ENCODE data around the gene FGF14.

FGF14 gene

DNA sequence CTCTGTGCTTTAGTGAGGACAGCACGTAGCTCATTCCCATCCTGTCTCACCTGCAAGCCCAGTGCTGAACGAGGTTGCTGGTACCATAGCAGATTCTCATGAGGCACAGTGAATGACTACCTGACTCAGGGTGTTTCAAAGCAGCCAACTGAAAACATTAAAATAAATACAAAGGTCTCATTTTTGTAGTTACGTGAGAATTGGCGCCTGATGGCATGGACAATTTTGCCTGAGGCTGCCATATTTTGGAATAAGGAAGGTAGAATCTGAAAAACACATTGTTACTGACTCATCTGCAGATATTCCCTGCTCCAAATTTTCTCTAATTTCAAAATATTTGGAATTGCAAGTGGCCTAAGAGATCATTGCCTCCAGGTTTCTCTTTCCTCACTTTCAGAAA lies 429.7 kb downstream of the FGF14 start:
- TF ChIP-seq, protein P1, sequence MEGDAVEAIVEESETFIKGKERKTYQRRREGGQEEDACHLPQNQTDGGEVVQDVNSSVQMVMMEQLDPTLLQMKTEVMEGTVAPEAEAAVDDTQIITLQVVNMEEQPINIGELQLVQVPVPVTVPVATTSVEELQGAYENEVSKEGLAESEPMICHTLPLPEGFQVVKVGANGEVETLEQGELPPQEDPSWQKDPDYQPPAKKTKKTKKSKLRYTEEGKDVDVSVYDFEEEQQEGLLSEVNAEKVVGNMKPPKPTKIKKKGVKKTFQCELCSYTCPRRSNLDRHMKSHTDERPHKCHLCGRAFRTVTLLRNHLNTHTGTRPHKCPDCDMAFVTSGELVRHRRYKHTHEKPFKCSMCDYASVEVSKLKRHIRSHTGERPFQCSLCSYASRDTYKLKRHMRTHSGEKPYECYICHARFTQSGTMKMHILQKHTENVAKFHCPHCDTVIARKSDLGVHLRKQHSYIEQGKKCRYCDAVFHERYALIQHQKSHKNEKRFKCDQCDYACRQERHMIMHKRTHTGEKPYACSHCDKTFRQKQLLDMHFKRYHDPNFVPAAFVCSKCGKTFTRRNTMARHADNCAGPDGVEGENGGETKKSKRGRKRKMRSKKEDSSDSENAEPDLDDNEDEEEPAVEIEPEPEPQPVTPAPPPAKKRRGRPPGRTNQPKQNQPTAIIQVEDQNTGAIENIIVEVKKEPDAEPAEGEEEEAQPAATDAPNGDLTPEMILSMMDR (IDR thresholded peaks at IDR 0.05; ENCODE audit: low read depth, low read length, poor library complexity, severe bottlenecking), result no peak
- no peak for TF ChIP-seq EZH2phosphoT487 (IDR thresholded peaks at IDR 0.05; ENCODE audit: borderline replicate concordance, low read length)
- Histone ChIP-seq H3K27me3 (ENCODE audit: control insufficient read depth, low read length) (no peaks in the 10 kb centered on the region), H3K9me2 (replicated peaks; ENCODE audit: control insufficient read depth, low read length) (no peaks in the 10 kb centered on the region; the same call in 1 of the 2 replicates), H3K4me3 (ENCODE audit: low read length) (no peak overlapping the region), H3K9me3 (ENCODE audit: control insufficient read depth, insufficient read depth, low read length) (no peaks in the 10 kb centered on the region), H3K79me2 (ENCODE audit: control insufficient read depth, low read length) (no peaks in the 10 kb centered on the region), H3F3A (ENCODE audit: control insufficient read depth, insufficient read depth) (no peaks in the 10 kb centered on the region), H3K4me2 (ENCODE audit: low read length) (no peak overlapping the region), H3K27ac (ENCODE audit: low read depth, low read length) (no peak overlapping the region), H3K36me3 (ENCODE audit: control insufficient read depth, low read length) (no peaks in the 10 kb centered on the region), H4K20me1 (ENCODE audit: control insufficient read depth, insufficient read depth, low read depth, low read length) (no peaks in the 10 kb centered on the region), H3K4me1 (ENCODE audit: control insufficient read depth, low read length) (no peaks in the 10 kb centered on the region)

DNA sequence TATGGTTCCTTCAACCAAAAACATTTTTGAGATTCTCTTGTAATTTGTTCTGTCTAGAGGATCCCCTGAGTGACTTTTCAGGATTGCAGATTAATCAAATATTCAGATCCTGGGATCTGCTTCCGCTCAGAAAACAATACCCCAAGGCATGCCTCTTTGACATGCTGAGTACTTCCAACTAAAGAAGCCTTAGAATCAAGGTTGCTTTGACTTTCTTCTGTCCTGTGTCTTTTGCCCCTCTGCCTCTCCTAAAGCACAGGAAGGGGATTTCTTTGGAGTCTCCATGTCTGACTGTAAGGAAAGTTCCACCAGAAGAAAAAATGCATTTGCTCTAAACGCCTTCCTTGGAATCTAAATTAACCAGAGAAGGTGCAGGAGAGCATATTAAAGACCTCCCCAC lies 431.5 kb downstream of the FGF14 start:
- H3K79me2 ChIP-seq (ENCODE audit: control insufficient read depth, low read length), result no peaks in the 10 kb centered on the region
- no peak overlapping the region for H3K27ac ChIP-seq (ENCODE audit: low read depth, low read length)
- H3K27me3 ChIP-seq (ENCODE audit: control insufficient read depth, low read length), result no peaks in the 10 kb centered on the region
- TF ChIP-seq, protein P1 (IDR thresholded peaks at IDR 0.05; ENCODE audit: low read depth, low read length, poor library complexity, severe bottlenecking), result no peak
- no peak for TF ChIP-seq EZH2phosphoT487 (IDR thresholded peaks at IDR 0.05; ENCODE audit: borderline replicate concordance, low read length)
- H3K4me2 ChIP-seq (ENCODE audit: low read length), result no peak overlapping the region
- no peak overlapping the region for H3K4me3 ChIP-seq (ENCODE audit: low read length)
- H4K20me1 ChIP-seq (ENCODE audit: control insufficient read depth, insufficient read depth, low read depth, low read length), result no peaks in the 10 kb centered on the region
- no peaks in the 10 kb centered on the region for H3K9me2 ChIP-seq (replicated peaks; ENCODE audit: control insufficient read depth, low read length)
- no peaks in the 10 kb centered on the region for H3K36me3 ChIP-seq (ENCODE audit: control insufficient read depth, low read length)
- H3K9me3 ChIP-seq (ENCODE audit: control insufficient read depth, insufficient read depth, low read length), result no peaks in the 10 kb centered on the region
- no peaks in the 10 kb centered on the region for H3F3A ChIP-seq (ENCODE audit: control insufficient read depth, insufficient read depth)
- no peaks in the 10 kb centered on the region for H3K4me1 ChIP-seq (ENCODE audit: control insufficient read depth, low read length)

GRCh38 chr13:101967781-101968180 lies 434.1 kb downstream of the FGF14 start:
- Histone ChIP-seq H4K20me1 (ENCODE audit: control insufficient read depth, insufficient read depth, low read depth, low read length) (no peaks in the 10 kb centered on the region), H3K4me2 (ENCODE audit: low read length) (no peak overlapping the region), H3F3A (ENCODE audit: control insufficient read depth, insufficient read depth) (no peaks in the 10 kb centered on the region), H3K36me3 (ENCODE audit: control insufficient read depth, low read length) (no peaks in the 10 kb centered on the region), H3K4me1 (ENCODE audit: control insufficient read depth, low read length) (no peaks in the 10 kb centered on the region), H3K27me3 (ENCODE audit: control insufficient read depth, low read length) (no peaks in the 10 kb centered on the region), H3K9me2 (replicated peaks; ENCODE audit: control insufficient read depth, low read length) (no peaks in the 10 kb centered on the region), H3K4me3 (ENCODE audit: low read length) (no peak overlapping the region), H3K79me2 (ENCODE audit: control insufficient read depth, low read length) (no peaks in the 10 kb centered on the region), H3K27ac (ENCODE audit: low read depth, low read length) (no peak overlapping the region), H3K9me3 (ENCODE audit: control insufficient read depth, insufficient read depth, low read length) (no peaks in the 10 kb centered on the region)
- TF ChIP-seq, protein P1 (IDR thresholded peaks at IDR 0.05; ENCODE audit: low read depth, low read length, poor library complexity, severe bottlenecking), result no peak
- no peak for TF ChIP-seq EZH2phosphoT487 (IDR thresholded peaks at IDR 0.05; ENCODE audit: borderline replicate concordance, low read length)

DNA sequence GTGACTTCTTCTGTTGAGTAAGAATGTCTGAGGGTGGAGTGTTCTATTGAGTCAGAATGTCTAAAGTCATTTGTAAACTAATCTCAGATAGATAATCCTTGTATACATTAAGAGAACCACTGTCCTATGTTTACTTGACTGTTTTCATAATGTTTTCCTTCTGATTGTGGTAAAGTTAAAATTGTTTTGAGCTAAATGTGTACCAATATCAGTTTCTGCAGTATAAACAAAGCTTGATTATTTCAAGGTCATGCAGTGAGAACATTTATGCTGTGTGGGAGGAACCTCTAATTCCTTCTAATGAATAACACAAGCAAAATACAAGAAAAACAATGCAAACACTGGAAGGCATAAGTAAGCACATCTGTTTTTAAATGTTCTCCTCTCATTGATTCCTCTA lies 434.6 kb downstream of the FGF14 start:
- TF ChIP-seq, protein P1 (IDR thresholded peaks at IDR 0.05; ENCODE audit: low read depth, low read length, poor library complexity, severe bottlenecking), result no peak
- TF ChIP-seq EZH2phosphoT487 (IDR thresholded peaks at IDR 0.05; ENCODE audit: borderline replicate concordance, low read length), result no peak
- no peak overlapping the region for H3K4me2 ChIP-seq (ENCODE audit: low read length)
- no peaks in the 10 kb centered on the region for H3K79me2 ChIP-seq (ENCODE audit: control insufficient read depth, low read length)
- H3F3A ChIP-seq (ENCODE audit: control insufficient read depth, insufficient read depth), result no peaks in the 10 kb centered on the region
- no peaks in the 10 kb centered on the region for H3K36me3 ChIP-seq (ENCODE audit: control insufficient read depth, low read length)
- H4K20me1 ChIP-seq (ENCODE audit: control insufficient read depth, insufficient read depth, low read depth, low read length), result no peaks in the 10 kb centered on the region
- no peaks in the 10 kb centered on the region for H3K4me1 ChIP-seq (ENCODE audit: control insufficient read depth, low read length)
- no peaks in the 10 kb centered on the region for H3K27me3 ChIP-seq (ENCODE audit: control insufficient read depth, low read length)
- H3K9me2 ChIP-seq (replicated peaks; ENCODE audit: control insufficient read depth, low read length), result no peaks in the 10 kb centered on the region
- no peak overlapping the region for H3K27ac ChIP-seq (ENCODE audit: low read depth, low read length)
- no peaks in the 10 kb centered on the region for H3K9me3 ChIP-seq (ENCODE audit: control insufficient read depth, insufficient read depth, low read length)
- H3K4me3 ChIP-seq (ENCODE audit: low read length), result no peak overlapping the region

Data from DOHH2 (cell line).